WTC11 (cell line): Measurements from ENCODE around the gene MIDN. TPM values are rescaled to one million over a fixed set of nuclear protein-coding genes. Genes with fewer than 3 reads are reported as not detected.
A peak's percentile ranks its signal among the peaks of the same experiment; 100 is the strongest.

Experiments
- CREB1 ChIP-seq: sonication (generic); formaldehyde crosslinking; IDR thresholded peaks from 2 replicates; pipeline ENCODE4 v1.8.0; 2023; ENCODE audit warnings: mild to moderate bottlenecking, missing genetic modification reagents
- FOXP1 ChIP-seq: sonication (generic); formaldehyde crosslinking; IDR thresholded peaks from 2 replicates; pipeline ENCODE4 v1.8.0; 2022; ENCODE audit warnings: missing genetic modification reagents, mild to moderate bottlenecking, moderate library complexity, borderline replicate concordance
- IRF2 ChIP-seq: sonication (generic); formaldehyde crosslinking; IDR thresholded peaks from 2 replicates; pipeline ENCODE4 v1.8.0; 2022; ENCODE audit warnings: low read depth, missing genetic modification reagents, borderline replicate concordance
- NR3C1 ChIP-seq: sonication (generic); formaldehyde crosslinking; conservative IDR thresholded peaks from 2 replicates; pipeline ENCODE4 v1.8.1; 2023; ENCODE audit warnings: low read depth, mild to moderate bottlenecking, missing genetic modification reagents
- OVOL2 ChIP-seq: fragments of 250-450 bp; sonication (Bioruptor Pico); IDR thresholded peaks from 2 replicates; pipeline ENCODE4 v1.9.0; 2021; ENCODE audit warnings: mild to moderate bottlenecking, borderline replicate concordance
- SMAD4 ChIP-seq: sonication (generic); formaldehyde crosslinking; IDR thresholded peaks from 2 replicates; pipeline ENCODE4 v1.8.0; 2022; ENCODE audit warnings: mild to moderate bottlenecking, missing genetic modification reagents
- SP1 ChIP-seq: sonication (generic); formaldehyde crosslinking; conservative IDR thresholded peaks from 2 replicates; pipeline ENCODE4 v1.8.1; 2022; ENCODE audit warnings: missing genetic modification reagents
- TEAD4 ChIP-seq: sonication (generic); formaldehyde crosslinking; IDR thresholded peaks from 2 replicates; pipeline ENCODE4 v1.8.0; 2022; ENCODE audit warnings: mild to moderate bottlenecking, missing genetic modification reagents
- ZBTB21 ChIP-seq: sonication (generic); formaldehyde crosslinking; IDR thresholded peaks from 2 replicates; pipeline ENCODE4 v1.8.1; 2023; ENCODE audit warnings: mild to moderate bottlenecking, missing genetic modification reagents, borderline replicate concordance
- ZNF423 ChIP-seq: fragments of 250-450 bp; sonication (Bioruptor Pico); IDR thresholded peaks from 2 replicates; pipeline ENCODE4 v2.1.2; 2022; ENCODE audit warnings: mild to moderate bottlenecking, moderate library complexity
- total RNA-seq: library from RNA; stranded (reverse); gene quantifications from 3 replicates; pipeline ENCODE4 v1.2.3, GENCODE V29; 2021
- TF ChIP-seq, protein P1 (sequence below): sonication (generic); formaldehyde crosslinking; IDR thresholded peaks from 2 replicates; pipeline ENCODE4 v1.8.1; 2023; ENCODE audit warnings: mild to moderate bottlenecking, missing genetic modification reagents, moderate library complexity
- TF ChIP-seq, protein P2 (sequence below): sonication (generic); formaldehyde crosslinking; IDR thresholded peaks from 2 replicates; pipeline ENCODE4 v1.8.1; 2022; ENCODE audit warnings: low read depth, mild to moderate bottlenecking, moderate library complexity, missing genetic modification reagents, borderline replicate concordance
- TF ChIP-seq, protein P3 (sequence below): sonication (generic); formaldehyde crosslinking; IDR thresholded peaks from 2 replicates; pipeline ENCODE4 v1.8.0; 2022; ENCODE audit warnings: mild to moderate bottlenecking, missing genetic modification reagents
- TF ChIP-seq, protein P4 (sequence below): sonication (generic); formaldehyde crosslinking; IDR thresholded peaks from 2 replicates; pipeline ENCODE4 v1.8.1; 2023; ENCODE audit warnings: mild to moderate bottlenecking, missing genetic modification reagents, borderline replicate concordance
- TF ChIP-seq, protein P5 (sequence below): fragments of 250-450 bp; sonication (Bioruptor Pico); IDR thresholded peaks from 2 replicates; pipeline ENCODE4 v1.8.0; 2021; ENCODE audit warnings: mild to moderate bottlenecking
- TF ChIP-seq, protein P6 (sequence below): fragments of 250-450 bp; sonication (Bioruptor Pico); conservative IDR thresholded peaks from 2 replicates; pipeline ENCODE4 v1.9.0; 2021; ENCODE audit warnings: mild to moderate bottlenecking
- TF ChIP-seq, protein P7 (sequence below): fragments of 250-450 bp; sonication (Bioruptor Pico); IDR thresholded peaks from 2 replicates; pipeline ENCODE4 v1.9.0; 2021; ENCODE audit warnings: mild to moderate bottlenecking
- TF ChIP-seq, protein P8 (sequence below): sonication (generic); formaldehyde crosslinking; conservative IDR thresholded peaks from 2 replicates; pipeline ENCODE4 v1.8.1; 2022; ENCODE audit warnings: mild to moderate bottlenecking, missing genetic modification reagents
- TF ChIP-seq, protein P9 (sequence below): sonication (generic); formaldehyde crosslinking; IDR thresholded peaks from 2 replicates; pipeline ENCODE4 v1.8.0; 2022; ENCODE audit warnings: mild to moderate bottlenecking, missing genetic modification reagents

MIDN gene
- total RNA-seq, 1 experiment from 2014 or later: 189 TPM

DNA sequence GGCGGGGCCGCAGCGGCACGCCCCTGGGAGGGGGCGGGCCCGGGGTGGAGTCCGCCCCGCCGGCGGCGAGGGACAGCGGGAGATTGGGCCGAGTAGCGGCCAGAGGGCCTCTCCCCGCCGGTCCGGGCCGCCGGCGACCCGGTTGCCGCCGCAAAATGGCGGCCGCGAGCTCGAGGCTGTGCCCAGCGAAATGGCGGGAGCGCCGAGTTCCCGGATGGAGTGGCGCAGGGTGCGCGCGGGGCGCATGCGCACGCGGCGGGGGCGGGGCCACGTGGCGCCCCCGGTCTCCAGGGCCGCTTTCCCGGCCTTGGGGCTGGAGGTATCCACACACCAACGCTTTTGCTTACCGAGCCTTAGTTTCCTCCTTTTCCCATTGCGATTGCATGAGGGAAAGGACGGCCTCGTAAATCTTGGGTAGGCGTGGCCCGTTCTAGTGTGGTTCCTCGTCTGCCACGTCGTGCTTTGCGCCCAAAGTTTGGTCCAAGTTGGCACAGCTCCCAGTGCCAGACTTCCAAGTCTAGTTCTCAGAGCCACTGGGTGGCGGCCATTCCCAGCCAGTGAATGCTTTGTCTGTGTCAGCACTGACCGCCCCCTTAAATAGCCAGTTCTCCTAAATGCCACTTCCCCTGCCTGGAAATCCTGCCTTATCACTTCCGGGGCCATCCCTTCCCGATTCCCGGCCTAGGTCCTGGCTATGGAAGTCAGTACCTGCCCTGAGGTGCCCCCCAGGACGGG lies 21.3 kb downstream of the MIDN start (continued):
- TF ChIP-seq, protein P1, sequence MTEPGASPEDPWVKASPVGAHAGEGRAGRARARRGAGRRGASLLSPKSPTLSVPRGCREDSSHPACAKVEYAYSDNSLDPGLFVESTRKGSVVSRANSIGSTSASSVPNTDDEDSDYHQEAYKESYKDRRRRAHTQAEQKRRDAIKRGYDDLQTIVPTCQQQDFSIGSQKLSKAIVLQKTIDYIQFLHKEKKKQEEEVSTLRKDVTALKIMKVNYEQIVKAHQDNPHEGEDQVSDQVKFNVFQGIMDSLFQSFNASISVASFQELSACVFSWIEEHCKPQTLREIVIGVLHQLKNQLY (CRISPR knock-in tag): no peak
- TF ChIP-seq, protein P2, sequence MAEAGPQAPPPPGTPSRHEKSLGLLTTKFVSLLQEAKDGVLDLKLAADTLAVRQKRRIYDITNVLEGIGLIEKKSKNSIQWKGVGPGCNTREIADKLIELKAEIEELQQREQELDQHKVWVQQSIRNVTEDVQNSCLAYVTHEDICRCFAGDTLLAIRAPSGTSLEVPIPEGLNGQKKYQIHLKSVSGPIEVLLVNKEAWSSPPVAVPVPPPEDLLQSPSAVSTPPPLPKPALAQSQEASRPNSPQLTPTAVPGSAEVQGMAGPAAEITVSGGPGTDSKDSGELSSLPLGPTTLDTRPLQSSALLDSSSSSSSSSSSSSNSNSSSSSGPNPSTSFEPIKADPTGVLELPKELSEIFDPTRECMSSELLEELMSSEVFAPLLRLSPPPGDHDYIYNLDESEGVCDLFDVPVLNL (CRISPR knock-in tag): no peak
- TF ChIP-seq, protein P3, sequence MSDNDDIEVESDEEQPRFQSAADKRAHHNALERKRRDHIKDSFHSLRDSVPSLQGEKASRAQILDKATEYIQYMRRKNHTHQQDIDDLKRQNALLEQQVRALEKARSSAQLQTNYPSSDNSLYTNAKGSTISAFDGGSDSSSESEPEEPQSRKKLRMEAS (CRISPR knock-in tag): peak; percentile 71; the same call in 1 of the 2 replicates
- TF ChIP-seq NR3C1 (CRISPR knock-in tag) (no peak), TEAD4 (CRISPR knock-in tag) (no peak), FOXP1 (CRISPR knock-in tag) (peak; percentile 46; the same call in 1 of the 2 replicates), ZBTB21 (no peak), CREB1 (CRISPR knock-in tag) (no peak), OVOL2 (CRISPR knock-in tag) (no peak; the same call in 1 of the 2 replicates), ZNF423 (CRISPR knock-in tag) (no peak), IRF2 (CRISPR knock-in tag) (no peak), SMAD4 (CRISPR knock-in tag) (no peak), SP1 (CRISPR knock-in tag) (no peak)
- TF ChIP-seq, protein P4, sequence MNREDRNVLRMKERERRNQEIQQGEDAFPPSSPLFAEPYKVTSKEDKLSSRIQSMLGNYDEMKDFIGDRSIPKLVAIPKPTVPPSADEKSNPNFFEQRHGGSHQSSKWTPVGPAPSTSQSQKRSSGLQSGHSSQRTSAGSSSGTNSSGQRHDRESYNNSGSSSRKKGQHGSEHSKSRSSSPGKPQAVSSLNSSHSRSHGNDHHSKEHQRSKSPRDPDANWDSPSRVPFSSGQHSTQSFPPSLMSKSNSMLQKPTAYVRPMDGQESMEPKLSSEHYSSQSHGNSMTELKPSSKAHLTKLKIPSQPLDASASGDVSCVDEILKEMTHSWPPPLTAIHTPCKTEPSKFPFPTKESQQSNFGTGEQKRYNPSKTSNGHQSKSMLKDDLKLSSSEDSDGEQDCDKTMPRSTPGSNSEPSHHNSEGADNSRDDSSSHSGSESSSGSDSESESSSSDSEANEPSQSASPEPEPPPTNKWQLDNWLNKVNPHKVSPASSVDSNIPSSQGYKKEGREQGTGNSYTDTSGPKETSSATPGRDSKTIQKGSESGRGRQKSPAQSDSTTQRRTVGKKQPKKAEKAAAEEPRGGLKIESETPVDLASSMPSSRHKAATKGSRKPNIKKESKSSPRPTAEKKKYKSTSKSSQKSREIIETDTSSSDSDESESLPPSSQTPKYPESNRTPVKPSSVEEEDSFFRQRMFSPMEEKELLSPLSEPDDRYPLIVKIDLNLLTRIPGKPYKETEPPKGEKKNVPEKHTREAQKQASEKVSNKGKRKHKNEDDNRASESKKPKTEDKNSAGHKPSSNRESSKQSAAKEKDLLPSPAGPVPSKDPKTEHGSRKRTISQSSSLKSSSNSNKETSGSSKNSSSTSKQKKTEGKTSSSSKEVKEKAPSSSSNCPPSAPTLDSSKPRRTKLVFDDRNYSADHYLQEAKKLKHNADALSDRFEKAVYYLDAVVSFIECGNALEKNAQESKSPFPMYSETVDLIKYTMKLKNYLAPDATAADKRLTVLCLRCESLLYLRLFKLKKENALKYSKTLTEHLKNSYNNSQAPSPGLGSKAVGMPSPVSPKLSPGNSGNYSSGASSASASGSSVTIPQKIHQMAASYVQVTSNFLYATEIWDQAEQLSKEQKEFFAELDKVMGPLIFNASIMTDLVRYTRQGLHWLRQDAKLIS (CRISPR knock-in tag): no peak
- TF ChIP-seq, protein P5, sequence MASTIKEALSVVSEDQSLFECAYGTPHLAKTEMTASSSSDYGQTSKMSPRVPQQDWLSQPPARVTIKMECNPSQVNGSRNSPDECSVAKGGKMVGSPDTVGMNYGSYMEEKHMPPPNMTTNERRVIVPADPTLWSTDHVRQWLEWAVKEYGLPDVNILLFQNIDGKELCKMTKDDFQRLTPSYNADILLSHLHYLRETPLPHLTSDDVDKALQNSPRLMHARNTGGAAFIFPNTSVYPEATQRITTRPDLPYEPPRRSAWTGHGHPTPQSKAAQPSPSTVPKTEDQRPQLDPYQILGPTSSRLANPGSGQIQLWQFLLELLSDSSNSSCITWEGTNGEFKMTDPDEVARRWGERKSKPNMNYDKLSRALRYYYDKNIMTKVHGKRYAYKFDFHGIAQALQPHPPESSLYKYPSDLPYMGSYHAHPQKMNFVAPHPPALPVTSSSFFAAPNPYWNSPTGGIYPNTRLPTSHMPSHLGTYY: peak; percentile 67; the same call in 1 of the 2 replicates
- TF ChIP-seq, protein P6, sequence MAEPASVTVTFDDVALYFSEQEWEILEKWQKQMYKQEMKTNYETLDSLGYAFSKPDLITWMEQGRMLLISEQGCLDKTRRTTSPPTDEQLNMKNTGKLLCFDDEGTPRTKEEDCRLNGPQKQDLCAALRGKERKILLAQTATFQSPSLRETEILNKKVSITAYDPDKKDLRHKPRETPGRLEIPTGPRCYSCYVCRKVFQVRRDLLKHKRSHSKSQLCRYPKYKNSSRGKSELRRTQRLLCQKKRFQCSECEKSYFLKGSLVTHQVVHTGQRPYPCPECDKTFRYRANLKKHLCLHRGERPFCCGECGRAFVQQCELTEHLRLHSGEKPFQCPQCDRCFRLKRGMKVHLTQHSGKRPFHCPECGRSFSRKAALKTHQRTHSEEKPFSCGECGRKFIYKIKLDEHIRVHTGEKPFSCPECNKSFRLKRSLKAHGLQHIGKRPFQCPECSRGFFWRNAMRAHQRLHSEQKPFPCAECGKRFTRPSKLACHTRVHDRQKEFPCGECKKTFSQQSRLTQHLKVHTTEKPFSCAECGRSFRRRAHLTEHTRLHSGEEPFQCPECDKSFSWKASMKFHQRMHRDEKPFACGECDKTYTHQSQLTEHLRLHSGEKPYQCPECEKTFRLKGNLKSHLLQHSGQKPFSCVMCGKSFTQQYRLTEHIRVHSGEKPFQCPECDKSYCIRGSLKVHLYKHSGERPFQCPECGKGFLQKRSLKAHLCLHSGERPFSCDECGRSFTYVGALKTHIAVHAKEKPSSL: peak; percentile 82; the same call in 1 of the 2 replicates
- TF ChIP-seq, protein P7, sequence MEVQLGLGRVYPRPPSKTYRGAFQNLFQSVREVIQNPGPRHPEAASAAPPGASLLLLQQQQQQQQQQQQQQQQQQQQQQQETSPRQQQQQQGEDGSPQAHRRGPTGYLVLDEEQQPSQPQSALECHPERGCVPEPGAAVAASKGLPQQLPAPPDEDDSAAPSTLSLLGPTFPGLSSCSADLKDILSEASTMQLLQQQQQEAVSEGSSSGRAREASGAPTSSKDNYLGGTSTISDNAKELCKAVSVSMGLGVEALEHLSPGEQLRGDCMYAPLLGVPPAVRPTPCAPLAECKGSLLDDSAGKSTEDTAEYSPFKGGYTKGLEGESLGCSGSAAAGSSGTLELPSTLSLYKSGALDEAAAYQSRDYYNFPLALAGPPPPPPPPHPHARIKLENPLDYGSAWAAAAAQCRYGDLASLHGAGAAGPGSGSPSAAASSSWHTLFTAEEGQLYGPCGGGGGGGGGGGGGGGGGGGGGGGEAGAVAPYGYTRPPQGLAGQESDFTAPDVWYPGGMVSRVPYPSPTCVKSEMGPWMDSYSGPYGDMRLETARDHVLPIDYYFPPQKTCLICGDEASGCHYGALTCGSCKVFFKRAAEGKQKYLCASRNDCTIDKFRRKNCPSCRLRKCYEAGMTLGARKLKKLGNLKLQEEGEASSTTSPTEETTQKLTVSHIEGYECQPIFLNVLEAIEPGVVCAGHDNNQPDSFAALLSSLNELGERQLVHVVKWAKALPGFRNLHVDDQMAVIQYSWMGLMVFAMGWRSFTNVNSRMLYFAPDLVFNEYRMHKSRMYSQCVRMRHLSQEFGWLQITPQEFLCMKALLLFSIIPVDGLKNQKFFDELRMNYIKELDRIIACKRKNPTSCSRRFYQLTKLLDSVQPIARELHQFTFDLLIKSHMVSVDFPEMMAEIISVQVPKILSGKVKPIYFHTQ (CRISPR knock-in tag): no peak
- TF ChIP-seq, protein P8, sequence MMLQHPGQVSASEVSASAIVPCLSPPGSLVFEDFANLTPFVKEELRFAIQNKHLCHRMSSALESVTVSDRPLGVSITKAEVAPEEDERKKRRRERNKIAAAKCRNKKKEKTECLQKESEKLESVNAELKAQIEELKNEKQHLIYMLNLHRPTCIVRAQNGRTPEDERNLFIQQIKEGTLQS (CRISPR knock-in tag): no peak
- TF ChIP-seq, protein P9, sequence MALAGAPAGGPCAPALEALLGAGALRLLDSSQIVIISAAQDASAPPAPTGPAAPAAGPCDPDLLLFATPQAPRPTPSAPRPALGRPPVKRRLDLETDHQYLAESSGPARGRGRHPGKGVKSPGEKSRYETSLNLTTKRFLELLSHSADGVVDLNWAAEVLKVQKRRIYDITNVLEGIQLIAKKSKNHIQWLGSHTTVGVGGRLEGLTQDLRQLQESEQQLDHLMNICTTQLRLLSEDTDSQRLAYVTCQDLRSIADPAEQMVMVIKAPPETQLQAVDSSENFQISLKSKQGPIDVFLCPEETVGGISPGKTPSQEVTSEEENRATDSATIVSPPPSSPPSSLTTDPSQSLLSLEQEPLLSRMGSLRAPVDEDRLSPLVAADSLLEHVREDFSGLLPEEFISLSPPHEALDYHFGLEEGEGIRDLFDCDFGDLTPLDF: no peak
